Stromal cell of bone marrow (primary cell): ENCODE data around the gene GLI1.
"Not testable (repeated sequence)": the region's sequence is repeated elsewhere in the genome, so short reads cannot be mapped to it uniquely, and the experiment has no call there.

ENCODE experiments used
- DNase-seq: peaks from one replicate; pipeline ENCODE4 v3.0.0-alpha.2; 2012; ENCODE audit warnings: low read depth

The GLI1 gene

GRCh38 chr12:57441846-57442427 lies 17.6 kb upstream of the GLI1 start:
- DNase-seq, result no peak

GRCh38 chr12:57444337-57444736 lies 15.2 kb upstream of the GLI1 start:
- DNase-seq, result not testable (repeated sequence)

GRCh38 chr12:57444744-57445143 lies 14.8 kb upstream of the GLI1 start:
- no peak for DNase-seq

GRCh38 chr12:57446292-57446960 lies 13.2 kb upstream of the GLI1 start:
- no peak for DNase-seq

- DNase-seq, result no peak
These were observed 10.9 kb upstream of the GLI1 start for GRCh38 chr12:57448669-57449068.

- no peak for DNase-seq
These were observed 10.2 kb upstream of the GLI1 start for GRCh38 chr12:57449375-57449774.

GRCh38 chr12:57450057-57450456 lies 9.5 kb upstream of the GLI1 start:
- DNase-seq, result no peak

GRCh38 chr12:57451233-57451778 lies 8.3 kb upstream of the GLI1 start:
- DNase-seq, result no peak

- DNase-seq, result peak; percentile 65
These were observed 7.2 kb upstream of the GLI1 start for GRCh38 chr12:57452181-57452936.

- peak; percentile 47 for DNase-seq
These were observed 6.6 kb upstream of the GLI1 start for GRCh38 chr12:57452937-57453509.

GRCh38 chr12:57454213-57454565 lies 5.4 kb upstream of the GLI1 start:
- DNase-seq, result no peak

GRCh38 chr12:57454566-57455373 lies 4.8 kb upstream of the GLI1 start, which contains the start of gene INHBE:
Gene INHBE (plus strand): TSS chr12:57455307. CDS start chr12:57455537, 230 bp downstream.
- no peak for DNase-seq

GRCh38 chr12:57455374-57456144 lies 4.0 kb upstream of the GLI1 start:
- DNase-seq, result no peak

GRCh38 chr12:57456145-57456700 lies 3.4 kb upstream of the GLI1 start:
- DNase-seq, result no peak

GRCh38 chr12:57456737-57457490 lies 2.7 kb upstream of the GLI1 start:
- no peak for DNase-seq

- no peak for DNase-seq
These were observed 925 bp upstream of the GLI1 start for GRCh38 chr12:57458665-57459054.

GRCh38 chr12:57459055-57459749 lies 383 bp upstream of the GLI1 start:
- peak; percentile 89 for DNase-seq

- no peak for DNase-seq
These were observed 841 bp downstream of the GLI1 start for GRCh38 chr12:57460468-57460784.

- DNase-seq, result no peak
These were observed 1.3 kb downstream of the GLI1 start for GRCh38 chr12:57460841-57461275.
